CD14-positive monocyte (primary cell): ENCODE measurements around the gene ONECUT3. TPM values are rescaled to one million over a fixed set of nuclear protein-coding genes. Genes with fewer than 3 reads are reported as not detected.

ENCODE experiments used
- DNase-seq, 3 donors: peaks; one replicate each; pipeline ENCODE4 v3.0.0-alpha.2; 2011 to 2022
- H2AFZ ChIP-seq: 2 replicates; pipeline ENCODE4 v1.6.0; 2012; ENCODE audit warnings: mild to moderate bottlenecking, low read depth, low read length, inconsistent platforms; ENCODE audit not compliant: insufficient read depth, poor library complexity, severe bottlenecking
- H3K27ac ChIP-seq, 2 donors: 1 replicate in 1 of 2; 2 replicates in 1 of 2; pipeline ENCODE4 v1.5.1; 2012 to 2013; ENCODE audit warnings: low read length in 2 of 2, control low read depth in 1 of 2, inconsistent platforms in 1 of 2, low read depth in 1 of 2, mild to moderate bottlenecking in 1 of 2
- H3K27me3 ChIP-seq, 2 donors: one replicate each; pipeline versions ENCODE4 v1.6.0 to v1.6.1; 2011 to 2013; ENCODE audit warnings: low read length in 2 of 2; ENCODE audit not compliant: control insufficient read depth in 2 of 2, insufficient read depth in 2 of 2
- H3K36me3 ChIP-seq, 2 donors: replicated peaks in 1 of 2; 1 replicate in 1 of 2; 2 replicates in 1 of 2; pipeline versions ENCODE4 v1.5.1 to v1.6.1; 2012 to 2013; ENCODE audit warnings: low read length in 2 of 2, control low read depth in 1 of 2, inconsistent platforms in 1 of 2, mild to moderate bottlenecking in 1 of 2; ENCODE audit not compliant: insufficient read depth in 2 of 2, control insufficient read depth in 1 of 2
- H3K4me1 ChIP-seq, 2 donors: 1 replicate in 1 of 2; 2 replicates in 1 of 2; pipeline versions ENCODE4 v1.5.1 to v1.6.1; 2012 to 2013; ENCODE audit warnings: low read length in 2 of 2, control low read depth in 1 of 2, inconsistent platforms in 1 of 2, mild to moderate bottlenecking in 1 of 2, moderate library complexity in 1 of 2; ENCODE audit not compliant: insufficient read depth in 2 of 2, control insufficient read depth in 1 of 2
- H3K4me2 ChIP-seq: replicated peaks from 2 replicates; pipeline ENCODE3; 2012; ENCODE audit warnings: low read length, moderate library complexity, mild to moderate bottlenecking; ENCODE audit not compliant: poor library complexity, severe bottlenecking; ENCODE audit errors: extremely low read depth
- H3K4me3 ChIP-seq, 3 experiments: fragments of 200-600 bp in 1 of 3; sonication (generic) in 1 of 3; replicated peaks in 1 of 3; 1 replicate in 2 of 3; 2 replicates in 1 of 3; pipeline ENCODE4 v1.5.1; 2011 to 2013; ENCODE audit warnings: low read length in 3 of 3, mild to moderate bottlenecking in 3 of 3, control low read depth in 2 of 3, low read depth in 2 of 3, inconsistent platforms in 1 of 3, moderate library complexity in 1 of 3
- H3K79me2 ChIP-seq: 2 replicates; pipeline ENCODE4 v1.6.0; 2012; ENCODE audit warnings: mild to moderate bottlenecking, control low read depth, inconsistent platforms, low read length, moderate library complexity; ENCODE audit not compliant: insufficient read depth
- H3K9ac ChIP-seq: 2 replicates; pipeline ENCODE4 v1.6.0; 2017; ENCODE audit warnings: low read length, mild to moderate bottlenecking; ENCODE audit not compliant: insufficient read depth, poor library complexity, severe bottlenecking
- H3K9me3 ChIP-seq, 2 donors: replicated peaks in 1 of 2; 1 replicate in 1 of 2; 2 replicates in 1 of 2; pipeline versions ENCODE4 v1.5.1 to v1.6.1; 2012 to 2013; ENCODE audit warnings: low read length in 2 of 2, control low read depth in 1 of 2; ENCODE audit not compliant: control insufficient read depth in 1 of 2, insufficient read depth in 1 of 2
- H4K20me1 ChIP-seq: 2 replicates; pipeline ENCODE4 v1.6.0; 2012; ENCODE audit warnings: mild to moderate bottlenecking, low read length, control low read depth, moderate library complexity; ENCODE audit not compliant: insufficient read depth
- H3K27ac Mint-ChIP-seq, 7 donors: one replicate each; pipeline ENCODE4 v1.8.0; 2020; ENCODE audit warnings: mild to moderate bottlenecking in 7 of 7, mixed read lengths in 7 of 7, moderate library complexity in 6 of 7, inconsistent platforms in 2 of 7
- H3K27me3 Mint-ChIP-seq, 3 donors: one replicate each; pipeline ENCODE4 v1.8.0; 2021 to 2022; ENCODE audit warnings: low read depth in 3 of 3, mild to moderate bottlenecking in 3 of 3, mixed read lengths in 3 of 3, moderate library complexity in 3 of 3, inconsistent platforms in 1 of 3
- H3K36me3 Mint-ChIP-seq, 2 donors: one replicate each; pipeline ENCODE4 v1.8.0; 2020; ENCODE audit warnings: mixed read lengths in 2 of 2, inconsistent platforms in 1 of 2, mild to moderate bottlenecking in 1 of 2
- H3K4me1 Mint-ChIP-seq: one replicate; pipeline ENCODE4 v1.8.0; 2020; ENCODE audit warnings: mild to moderate bottlenecking, mixed read lengths
- H3K4me3 Mint-ChIP-seq, 2 donors: one replicate each; pipeline ENCODE4 v1.8.0; 2020; ENCODE audit warnings: mild to moderate bottlenecking in 2 of 2, mixed read lengths in 2 of 2, moderate library complexity in 1 of 2
- H3K9me3 Mint-ChIP-seq, 7 donors: one replicate each; pipeline ENCODE4 v1.8.0; 2020 to 2022; ENCODE audit warnings: mixed read lengths in 7 of 7, mild to moderate bottlenecking in 6 of 7, moderate library complexity in 6 of 7, inconsistent platforms in 2 of 7
- CTCF ChIP-seq: fragments of 200-600 bp; IDR thresholded peaks from one replicate; pipeline ENCODE4 v1.8.0; 2022; ENCODE audit warnings: antibody characterized with exemption, mild to moderate bottlenecking
- WGBS: methylation state at CpG from one replicate; pipeline ENCODE4 v1.1.5; 2013; ENCODE audit warnings: missing lambda C conversion rate; ENCODE audit not compliant: insufficient coverage; 5-methylcytosine and 5-hydroxymethylcytosine counted together
- intact Hi-C, 2 donors: fragments of 100-400 bp; cut with micrococcal nuclease; formaldehyde crosslinking; loops; one replicate each; pipeline versions ENCODE4 v1.15.0 to v1.15.1; 2023
- polyA plus RNA-seq, 3 donors: library from polyadenylated mRNA; depleted of rRNA in 1 of 3; unstranded in 2 of 3; stranded (reverse) in 1 of 3; fragments of 300-500 nt in 2 of 3; fragments of >200 nt in 1 of 3; fragmentation: Illumina TruSeq in 2 of 3; gene quantifications; 1 replicate in 2 of 3; 2 replicates in 1 of 3; pipeline ENCODE4 v1.2.3, GENCODE V29; 2012 to 2021

Gene ONECUT3
- polyA plus RNA-seq, 3 donors = not detected

DNA sequence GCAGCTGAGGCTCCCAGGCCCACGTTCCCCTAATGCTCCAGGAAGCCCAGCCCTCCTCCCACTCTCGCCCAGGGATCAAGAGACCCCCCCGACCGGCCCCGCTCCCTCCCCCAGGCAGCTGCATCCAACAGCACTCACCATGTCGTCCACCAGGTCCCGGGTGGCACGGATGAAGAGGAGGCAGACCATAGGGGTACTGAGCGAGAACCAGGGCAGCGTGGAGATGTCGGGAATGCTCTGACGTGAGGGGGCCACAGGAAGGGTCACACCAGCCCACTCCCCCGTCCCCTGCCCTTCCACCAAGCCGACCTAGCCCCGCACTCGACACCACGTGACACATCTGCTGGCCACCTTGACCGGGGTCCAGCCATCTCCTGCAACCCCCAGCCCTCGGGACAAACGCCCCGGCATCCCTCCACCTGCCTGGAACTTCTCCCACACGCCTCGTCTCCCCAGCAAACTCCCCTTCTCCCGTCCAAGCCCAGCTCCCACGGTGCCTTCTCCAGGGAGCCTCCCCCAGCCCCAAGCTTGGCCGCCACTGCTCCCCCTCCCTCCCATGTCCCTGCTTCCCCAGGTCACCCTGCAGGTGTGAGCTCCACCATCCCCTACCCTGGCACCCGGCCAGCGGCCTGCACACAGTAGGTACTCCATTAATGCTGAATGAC is 53.9 kb downstream of the ONECUT3 start:
- 97% methylated on average over 19 of the region's 28 CpGs for WGBS
- Histone ChIP-seq H3K36me3 (peaks cover 17 to 18% of the 10 kb centered on the region in 2 donors), H3K9ac (no peak overlapping the region), H3K9me3 (no peaks in the 10 kb centered on the region), H2AFZ (no peak overlapping the region), H3K4me1 (peaks cover 7 to 13% of the 10 kb centered on the region in 2 donors), H3K27ac (no peak overlapping the region), H4K20me1 (no peaks in the 10 kb centered on the region), H3K4me2 (no peak overlapping the region), H3K4me3 (no peak overlapping the region), H3K79me2 (no peaks in the 10 kb centered on the region), H3K27me3 (no peaks in the 10 kb centered on the region)
- DNase-seq = no peak
- no peaks in the 10 kb centered on the region for H3K27me3 Mint-ChIP-seq
- H3K9me3 Mint-ChIP-seq = no peaks in the 10 kb centered on the region
- intact Hi-C loops = no loop called here
- no peak overlapping the region for H3K27ac Mint-ChIP-seq
- H3K4me3 Mint-ChIP-seq = no peak overlapping the region
- H3K36me3 Mint-ChIP-seq = peaks cover 32 to 59% of the 10 kb centered on the region in 2 donors
- H3K4me1 Mint-ChIP-seq = peaks cover 7% of the 10 kb centered on the region
- TF ChIP-seq CTCF = no peak

GRCh38 chr19:1807695-1808394 is 54.5 kb downstream of the ONECUT3 start:
- H2AFZ ChIP-seq = no peak overlapping the region
- 97% methylated on average over 22 of the region's 30 CpGs for WGBS
- no peak for TF ChIP-seq CTCF
- Mint-ChIP-seq H3K36me3 (peaks cover 26 to 53% of the 10 kb centered on the region in 2 donors), H3K27me3 (no peaks in the 10 kb centered on the region), H3K4me3 (no peak overlapping the region), H3K27ac (no peak overlapping the region), H3K4me1 (peaks cover 10% of the 10 kb centered on the region), H3K9me3 (no peaks in the 10 kb centered on the region)
- H4K20me1 ChIP-seq = no peaks in the 10 kb centered on the region
- no peak overlapping the region for H3K27ac ChIP-seq
- H3K27me3 ChIP-seq = no peaks in the 10 kb centered on the region
- no peak overlapping the region for H3K4me3 ChIP-seq
- H3K36me3 ChIP-seq = peaks cover 15 to 17% of the 10 kb centered on the region in 2 donors
- H3K4me2 ChIP-seq = no peak overlapping the region
- no peaks in the 10 kb centered on the region for H3K9me3 ChIP-seq
- intact Hi-C loops = no loop called here
- H3K9ac ChIP-seq = no peak overlapping the region
- DNase-seq = no peak
- peaks cover 10 to 15% of the 10 kb centered on the region in 2 donors for H3K4me1 ChIP-seq
- no peaks in the 10 kb centered on the region for H3K79me2 ChIP-seq
